ENCODE results near the gene PID1.

DNA sequence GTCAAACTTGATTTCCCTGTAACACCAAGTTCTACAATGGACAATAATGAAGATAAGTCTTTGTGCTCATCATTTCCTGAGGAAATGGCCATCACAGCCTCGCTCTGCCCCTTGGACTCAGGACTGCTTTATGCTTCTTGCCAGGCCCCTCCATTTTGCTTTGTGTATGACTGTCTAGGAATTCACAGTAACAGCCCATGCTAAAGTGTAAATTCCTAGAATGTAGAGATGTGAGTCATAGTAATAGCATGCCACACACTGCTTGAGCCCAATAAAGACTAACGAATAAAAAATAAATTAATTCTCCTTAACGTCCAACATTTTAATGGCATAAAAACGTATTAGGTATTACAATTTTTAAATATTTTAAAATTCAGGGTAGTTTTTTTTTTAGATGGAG lies 226.5 kb downstream of the PID1 start:
- TF ChIP-seq EZH2 (IDR thresholded peaks at IDR 0.05) = no peak
- TF ChIP-seq, protein P1, sequence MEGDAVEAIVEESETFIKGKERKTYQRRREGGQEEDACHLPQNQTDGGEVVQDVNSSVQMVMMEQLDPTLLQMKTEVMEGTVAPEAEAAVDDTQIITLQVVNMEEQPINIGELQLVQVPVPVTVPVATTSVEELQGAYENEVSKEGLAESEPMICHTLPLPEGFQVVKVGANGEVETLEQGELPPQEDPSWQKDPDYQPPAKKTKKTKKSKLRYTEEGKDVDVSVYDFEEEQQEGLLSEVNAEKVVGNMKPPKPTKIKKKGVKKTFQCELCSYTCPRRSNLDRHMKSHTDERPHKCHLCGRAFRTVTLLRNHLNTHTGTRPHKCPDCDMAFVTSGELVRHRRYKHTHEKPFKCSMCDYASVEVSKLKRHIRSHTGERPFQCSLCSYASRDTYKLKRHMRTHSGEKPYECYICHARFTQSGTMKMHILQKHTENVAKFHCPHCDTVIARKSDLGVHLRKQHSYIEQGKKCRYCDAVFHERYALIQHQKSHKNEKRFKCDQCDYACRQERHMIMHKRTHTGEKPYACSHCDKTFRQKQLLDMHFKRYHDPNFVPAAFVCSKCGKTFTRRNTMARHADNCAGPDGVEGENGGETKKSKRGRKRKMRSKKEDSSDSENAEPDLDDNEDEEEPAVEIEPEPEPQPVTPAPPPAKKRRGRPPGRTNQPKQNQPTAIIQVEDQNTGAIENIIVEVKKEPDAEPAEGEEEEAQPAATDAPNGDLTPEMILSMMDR (IDR thresholded peaks at IDR 0.05) = no peak

All from neural progenitor cell (in vitro differentiated cells).